ENCODE results near the gene GPATCH2L.

The GPATCH2L gene

DNA sequence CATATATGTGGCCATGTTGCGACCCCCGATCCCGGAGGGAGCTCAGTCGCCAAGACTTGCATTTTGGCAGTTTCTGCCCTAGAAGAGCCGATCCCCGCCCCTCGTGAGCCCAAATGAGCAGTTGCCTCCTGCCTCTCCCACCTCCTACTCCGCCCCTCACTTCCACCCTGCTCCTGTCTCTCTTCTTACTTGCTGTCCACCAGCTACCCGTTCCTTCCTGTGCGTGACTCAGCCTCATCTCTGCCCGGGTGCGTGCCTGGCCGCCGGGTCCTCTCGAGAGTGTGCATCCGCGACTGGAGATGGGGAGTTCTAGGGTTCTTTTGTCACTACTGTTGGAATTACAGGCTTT is 585 bp downstream of the GPATCH2L start:
- DNase-seq (ENCODE audit: low read depth), result peak; percentile 62
- peak overlapping the region; percentile 79 for H3K4me3 ChIP-seq (ENCODE audit: low read depth, low read length)
- TF ChIP-seq, protein P1, sequence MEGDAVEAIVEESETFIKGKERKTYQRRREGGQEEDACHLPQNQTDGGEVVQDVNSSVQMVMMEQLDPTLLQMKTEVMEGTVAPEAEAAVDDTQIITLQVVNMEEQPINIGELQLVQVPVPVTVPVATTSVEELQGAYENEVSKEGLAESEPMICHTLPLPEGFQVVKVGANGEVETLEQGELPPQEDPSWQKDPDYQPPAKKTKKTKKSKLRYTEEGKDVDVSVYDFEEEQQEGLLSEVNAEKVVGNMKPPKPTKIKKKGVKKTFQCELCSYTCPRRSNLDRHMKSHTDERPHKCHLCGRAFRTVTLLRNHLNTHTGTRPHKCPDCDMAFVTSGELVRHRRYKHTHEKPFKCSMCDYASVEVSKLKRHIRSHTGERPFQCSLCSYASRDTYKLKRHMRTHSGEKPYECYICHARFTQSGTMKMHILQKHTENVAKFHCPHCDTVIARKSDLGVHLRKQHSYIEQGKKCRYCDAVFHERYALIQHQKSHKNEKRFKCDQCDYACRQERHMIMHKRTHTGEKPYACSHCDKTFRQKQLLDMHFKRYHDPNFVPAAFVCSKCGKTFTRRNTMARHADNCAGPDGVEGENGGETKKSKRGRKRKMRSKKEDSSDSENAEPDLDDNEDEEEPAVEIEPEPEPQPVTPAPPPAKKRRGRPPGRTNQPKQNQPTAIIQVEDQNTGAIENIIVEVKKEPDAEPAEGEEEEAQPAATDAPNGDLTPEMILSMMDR (IDR thresholded peaks at IDR 0.05; ENCODE audit: low read depth, low read length, missing control alignments), result no peak

DNA sequence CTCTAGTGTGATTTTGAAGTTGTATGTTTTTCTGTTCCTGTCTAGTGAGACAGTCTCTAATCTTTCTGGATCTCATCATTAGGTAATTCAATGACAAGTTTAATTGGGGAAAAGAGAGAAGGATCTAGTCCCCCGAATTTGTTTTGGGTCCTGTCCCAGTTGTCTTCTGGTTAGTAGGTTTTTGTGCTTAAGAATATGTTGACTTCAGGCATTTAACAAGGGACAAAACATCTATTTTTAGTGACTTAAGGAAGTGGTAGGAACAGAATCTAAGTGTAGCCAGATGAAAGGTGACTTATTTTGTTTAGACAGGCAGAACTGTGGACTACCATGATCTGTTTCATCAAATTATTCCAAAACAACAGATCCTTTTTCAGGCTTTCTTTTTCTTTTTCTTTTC is 2.2 kb downstream of the GPATCH2L start:
- no peak for DNase-seq (ENCODE audit: low read depth)
- no peak overlapping the region; the same call in 1 of the 2 replicates for H3K4me3 ChIP-seq (ENCODE audit: low read depth, low read length)
- TF ChIP-seq, protein P1 (IDR thresholded peaks at IDR 0.05; ENCODE audit: low read depth, low read length, missing control alignments), result no peak

DNA sequence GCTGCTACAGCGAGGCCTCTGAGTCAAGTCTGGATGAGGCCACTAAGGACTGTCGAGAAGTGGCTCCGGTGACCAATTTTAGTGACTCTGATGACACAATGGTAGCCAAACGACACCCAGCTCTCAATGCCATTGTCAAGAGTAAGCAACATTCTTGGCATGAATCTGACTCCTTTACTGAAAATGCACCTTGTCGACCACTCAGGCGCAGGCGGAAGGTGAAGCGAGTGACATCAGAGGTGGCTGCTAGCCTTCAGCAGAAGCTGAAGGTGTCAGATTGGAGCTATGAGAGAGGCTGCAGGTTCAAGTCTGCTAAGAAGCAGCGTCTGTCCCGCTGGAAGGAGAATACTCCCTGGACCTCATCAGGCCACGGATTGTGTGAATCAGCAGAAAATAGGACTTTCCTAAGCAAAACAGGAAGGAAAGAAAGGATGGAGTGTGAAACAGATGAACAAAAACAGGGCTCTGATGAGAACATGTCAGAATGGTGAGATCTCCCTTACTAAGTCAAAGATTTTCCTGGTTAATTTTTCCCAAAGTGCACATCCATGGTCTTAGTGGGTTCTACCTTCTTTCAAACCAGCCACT is 2.9 kb downstream of the GPATCH2L start:
- no peak overlapping the region; the same call in 1 of the 2 replicates for H3K4me3 ChIP-seq (ENCODE audit: low read depth, low read length)
- DNase-seq (ENCODE audit: low read depth), result no peak
- TF ChIP-seq, protein P1 (IDR thresholded peaks at IDR 0.05; ENCODE audit: low read depth, low read length, missing control alignments), result no peak

DNA sequence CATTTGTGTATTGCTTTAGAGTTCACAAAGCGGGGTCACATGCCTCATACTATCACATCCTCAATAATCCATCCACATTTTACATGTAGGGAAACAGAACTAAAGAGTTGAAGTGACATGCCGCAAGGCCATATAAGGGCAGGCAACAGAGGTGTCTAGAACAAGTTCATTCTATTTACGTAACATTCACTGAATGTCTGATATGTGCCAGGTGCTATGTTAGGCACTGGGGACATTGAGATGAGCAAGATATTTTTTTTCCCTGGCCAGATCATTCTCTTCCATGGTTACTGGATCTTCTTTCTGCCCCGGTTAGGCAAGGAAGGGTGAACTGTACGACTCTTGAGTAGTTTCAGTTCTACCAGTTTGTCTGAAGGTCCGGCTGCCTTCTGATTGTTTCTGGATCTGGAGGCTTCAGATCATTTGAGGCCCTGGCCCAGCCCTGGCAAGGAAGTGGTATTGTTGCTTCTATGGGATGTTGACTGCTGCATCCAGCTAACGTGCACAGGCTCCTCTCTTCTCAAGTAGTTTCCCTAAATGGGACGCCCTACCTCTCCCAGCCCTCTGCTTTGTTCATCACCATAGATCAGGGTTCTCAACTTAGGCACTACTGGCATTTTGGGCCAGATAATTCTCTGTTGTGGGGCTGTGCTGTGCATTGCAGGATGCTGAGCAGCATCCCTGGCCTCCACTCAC is 12.1 kb downstream of the GPATCH2L start:
- H3K4me3 ChIP-seq (ENCODE audit: low read depth, low read length), result no peak overlapping the region
- TF ChIP-seq, protein P1 (IDR thresholded peaks at IDR 0.05; ENCODE audit: low read depth, low read length, missing control alignments), result no peak
- DNase-seq (ENCODE audit: low read depth), result no peak

DNA sequence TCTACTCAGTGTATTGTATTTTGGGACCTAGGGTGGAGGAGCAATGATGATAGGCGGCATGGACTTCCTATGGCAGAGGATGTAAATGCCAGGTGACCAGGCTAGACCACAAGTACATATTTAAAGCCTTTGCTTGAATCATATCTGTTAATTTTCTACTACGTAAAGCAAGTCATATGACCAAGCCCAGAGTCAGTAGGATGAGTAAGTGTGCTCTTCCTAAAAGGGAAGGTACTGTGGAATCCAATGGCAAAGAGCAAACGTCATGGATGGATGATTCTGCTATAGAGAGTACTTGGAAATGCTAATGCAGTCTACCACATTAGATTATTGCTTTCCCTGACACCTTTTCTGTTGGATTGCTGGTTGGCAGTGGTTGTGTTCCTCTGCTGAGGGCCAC is 16.8 kb downstream of the GPATCH2L start:
- H3K4me3 ChIP-seq (ENCODE audit: low read depth, low read length), result no peak overlapping the region
- TF ChIP-seq, protein P1 (IDR thresholded peaks at IDR 0.05; ENCODE audit: low read depth, low read length, missing control alignments), result no peak
- no peak for DNase-seq (ENCODE audit: low read depth)

DNA sequence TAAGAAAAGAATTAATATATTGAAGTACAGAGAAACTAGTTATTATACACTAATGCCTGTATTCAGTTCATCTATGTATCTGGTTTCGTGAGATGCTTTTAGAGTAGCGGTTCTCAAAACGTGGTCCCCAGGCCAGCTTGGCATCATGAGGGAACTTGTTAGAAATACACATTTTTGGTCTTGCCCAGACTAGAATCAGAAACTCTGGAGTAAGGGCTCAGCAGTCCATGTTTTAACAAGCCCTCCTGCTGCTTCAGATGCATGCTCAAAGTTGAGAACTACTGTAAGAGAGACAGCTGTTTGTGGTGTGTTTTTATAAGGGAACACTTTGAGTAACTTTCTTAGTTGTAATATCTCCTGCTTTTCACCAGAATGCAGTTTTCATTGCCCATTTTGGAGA is 18.1 kb downstream of the GPATCH2L start:
- DNase-seq (ENCODE audit: low read depth), result no peak
- TF ChIP-seq, protein P1 (IDR thresholded peaks at IDR 0.05; ENCODE audit: low read depth, low read length, missing control alignments), result no peak
- H3K4me3 ChIP-seq (ENCODE audit: low read depth, low read length), result no peak overlapping the region

DNA sequence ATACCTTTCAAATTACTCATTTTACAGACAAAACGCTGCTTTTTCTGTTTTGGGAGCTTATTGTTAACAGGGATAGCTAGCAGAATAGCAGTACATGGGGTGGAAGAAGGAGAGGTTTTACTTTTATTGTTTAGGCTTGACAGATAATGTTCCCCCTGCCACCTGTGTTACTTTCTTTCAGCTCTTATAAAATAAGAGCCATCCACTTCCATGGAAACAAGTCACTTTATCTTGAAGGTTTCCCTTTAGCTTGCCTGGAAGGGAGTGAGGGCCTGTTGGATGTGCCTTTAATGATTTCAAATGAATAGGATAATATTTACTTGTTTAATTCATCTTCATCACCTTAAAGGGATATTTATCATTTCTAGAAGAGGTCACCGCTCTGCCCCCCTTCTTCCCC is 23.3 kb downstream of the GPATCH2L start:
- no peak overlapping the region for H3K4me3 ChIP-seq (ENCODE audit: low read depth, low read length)
- TF ChIP-seq, protein P1 (IDR thresholded peaks at IDR 0.05; ENCODE audit: low read depth, low read length, missing control alignments), result no peak
- DNase-seq (ENCODE audit: low read depth), result no peak
